ENCODE data around the gene TXNDC11. TPM values are rescaled to one million over a fixed set of nuclear protein-coding genes. Genes with fewer than 3 reads are reported as not detected.

TXNDC11 gene
- total RNA-seq, 1 donor from 2014 or later: 86.5 TPM

DNA sequence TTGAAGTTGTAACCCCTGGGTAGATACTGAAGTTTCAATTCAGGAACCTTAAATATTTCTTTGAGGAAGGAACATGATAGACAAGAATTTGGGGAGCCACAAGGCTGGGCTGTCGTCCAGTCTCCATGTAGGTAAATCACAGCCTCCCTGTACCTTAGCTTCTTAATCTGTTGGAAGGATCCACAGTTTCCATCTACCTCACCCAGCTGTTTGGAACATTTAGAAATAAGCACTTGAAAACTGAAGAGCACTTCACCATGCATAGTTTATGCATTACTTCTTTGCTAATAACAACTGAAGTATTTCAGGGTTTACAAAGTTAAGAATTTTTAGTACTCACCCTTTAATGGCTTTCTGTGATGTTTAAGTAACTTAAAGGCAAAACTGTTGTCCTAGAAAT lies 17.2 kb downstream of the TXNDC11 start:
- TF ChIP-seq, protein P1, sequence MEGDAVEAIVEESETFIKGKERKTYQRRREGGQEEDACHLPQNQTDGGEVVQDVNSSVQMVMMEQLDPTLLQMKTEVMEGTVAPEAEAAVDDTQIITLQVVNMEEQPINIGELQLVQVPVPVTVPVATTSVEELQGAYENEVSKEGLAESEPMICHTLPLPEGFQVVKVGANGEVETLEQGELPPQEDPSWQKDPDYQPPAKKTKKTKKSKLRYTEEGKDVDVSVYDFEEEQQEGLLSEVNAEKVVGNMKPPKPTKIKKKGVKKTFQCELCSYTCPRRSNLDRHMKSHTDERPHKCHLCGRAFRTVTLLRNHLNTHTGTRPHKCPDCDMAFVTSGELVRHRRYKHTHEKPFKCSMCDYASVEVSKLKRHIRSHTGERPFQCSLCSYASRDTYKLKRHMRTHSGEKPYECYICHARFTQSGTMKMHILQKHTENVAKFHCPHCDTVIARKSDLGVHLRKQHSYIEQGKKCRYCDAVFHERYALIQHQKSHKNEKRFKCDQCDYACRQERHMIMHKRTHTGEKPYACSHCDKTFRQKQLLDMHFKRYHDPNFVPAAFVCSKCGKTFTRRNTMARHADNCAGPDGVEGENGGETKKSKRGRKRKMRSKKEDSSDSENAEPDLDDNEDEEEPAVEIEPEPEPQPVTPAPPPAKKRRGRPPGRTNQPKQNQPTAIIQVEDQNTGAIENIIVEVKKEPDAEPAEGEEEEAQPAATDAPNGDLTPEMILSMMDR (IDR thresholded peaks at IDR 0.05): no peak
- Histone ChIP-seq H3K9me3 (no peaks in the 10 kb centered on the region), H3K4me1 (peaks cover 0 to 2% of the 10 kb centered on the region in 2 donors), H3K27me3 (no peaks in the 10 kb centered on the region), H3K27ac (no peak overlapping the region), H3K4me3 (no peak overlapping the region), H3K36me3 (peaks cover 44 to 77% of the 10 kb centered on the region in 2 donors)
- no peak for DNase-seq (ENCODE audit: low spot score in 2 of 2)
- intact Hi-C loops (cut with DNase I): no loop called here

DNA sequence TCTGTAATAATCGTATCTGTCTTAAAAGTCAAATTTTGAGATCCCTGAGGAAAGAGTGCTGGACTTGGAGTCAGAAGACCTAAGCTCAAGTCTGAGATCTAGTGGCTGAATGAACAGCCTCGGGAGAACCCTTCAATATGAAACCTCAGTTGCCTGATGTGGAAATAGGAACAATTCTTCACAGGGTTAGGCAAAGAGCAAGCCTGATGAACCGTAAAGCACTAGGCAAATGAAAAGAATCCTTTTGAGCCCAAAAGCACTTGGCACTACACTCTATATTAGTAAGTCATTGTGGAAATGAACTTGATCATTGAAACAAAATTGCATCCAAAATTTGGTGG lies 20.2 kb downstream of the TXNDC11 start:
- Histone ChIP-seq H3K36me3 (peaks cover 47 to 65% of the 10 kb centered on the region in 2 donors), H3K27ac (no peak overlapping the region), H3K4me1 (peaks cover 0 to 2% of the 10 kb centered on the region in 2 donors), H3K27me3 (no peaks in the 10 kb centered on the region), H3K9me3 (no peaks in the 10 kb centered on the region), H3K4me3 (no peak overlapping the region)
- DNase-seq (ENCODE audit: low spot score in 2 of 2): no peak
- intact Hi-C loops (cut with DNase I): no loop called here
- TF ChIP-seq, protein P1 (IDR thresholded peaks at IDR 0.05): no peak

DNA sequence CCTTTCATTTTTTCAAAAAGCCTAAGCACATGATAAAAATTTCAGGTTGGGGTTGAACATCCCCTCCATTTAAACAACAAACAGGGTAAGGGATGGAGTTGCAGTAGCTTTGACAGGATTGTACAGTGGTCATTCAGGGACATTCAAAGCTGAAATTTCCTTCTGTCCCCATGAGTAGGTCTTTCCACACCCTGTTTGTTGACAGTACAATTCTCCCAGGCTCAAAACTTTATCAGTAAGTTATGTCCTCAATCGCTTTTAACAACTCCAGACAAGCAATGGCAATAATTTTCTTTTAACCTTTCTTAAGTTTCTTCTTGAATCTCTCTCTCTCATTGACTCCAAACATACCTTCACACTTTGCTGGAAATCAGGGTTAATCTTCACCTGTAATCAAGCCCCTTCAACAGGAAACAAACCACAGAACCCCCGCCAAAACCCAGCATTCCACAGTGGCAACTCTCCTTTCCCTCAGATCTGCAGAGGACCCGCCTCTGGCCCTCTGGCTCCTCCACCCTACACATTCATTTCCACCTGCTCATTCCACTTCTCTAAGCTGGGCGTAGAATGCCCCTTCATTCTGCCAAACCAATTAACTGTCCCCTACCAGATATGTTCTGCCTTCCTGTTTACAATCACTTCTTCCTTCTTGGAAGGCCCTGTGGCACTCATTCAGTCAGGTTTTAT lies 20.7 kb downstream of the TXNDC11 start:
- intact Hi-C loops (cut with DNase I): no loop called here
- TF ChIP-seq, protein P1 (IDR thresholded peaks at IDR 0.05): no peak
- H3K36me3 ChIP-seq: peaks cover 47 to 65% of the 10 kb centered on the region in 2 donors

DNA sequence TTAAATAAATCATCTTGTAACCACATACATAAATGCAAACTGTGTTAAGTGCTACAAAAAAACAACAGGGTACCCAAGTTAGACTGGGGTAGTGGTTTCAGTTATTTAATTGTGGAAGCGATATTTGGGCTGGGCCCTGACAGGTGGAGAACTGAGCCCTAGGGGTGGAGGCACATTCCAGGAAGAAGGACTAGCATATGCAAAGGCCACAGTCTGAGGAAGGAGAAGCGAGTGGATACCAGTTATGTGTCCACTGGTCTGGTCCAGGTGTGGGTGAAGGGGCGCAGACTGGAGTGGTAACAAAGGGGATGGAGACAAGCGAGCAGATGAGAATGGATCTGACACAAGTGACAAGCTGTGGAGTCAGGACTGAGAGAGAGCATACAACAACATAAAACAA lies 22.9 kb downstream of the TXNDC11 start:
- H3K27me3 ChIP-seq: no peaks in the 10 kb centered on the region
- H3K4me3 ChIP-seq: no peak overlapping the region
- intact Hi-C loops (cut with DNase I): no loop called here
- H3K9me3 ChIP-seq: no peaks in the 10 kb centered on the region
- peaks cover 0 to 2% of the 10 kb centered on the region in 2 donors for H3K4me1 ChIP-seq
- TF ChIP-seq, protein P1 (IDR thresholded peaks at IDR 0.05): no peak
- H3K27ac ChIP-seq: no peak overlapping the region
- DNase-seq (ENCODE audit: low spot score in 2 of 2): no peak
- H3K36me3 ChIP-seq: peaks cover 43 to 46% of the 10 kb centered on the region in 2 donors

More for the DNA sequence above, 20.7 kb downstream of the TXNDC11 start:
- H3K27me3 ChIP-seq: no peaks in the 10 kb centered on the region
- H3K9me3 ChIP-seq: no peaks in the 10 kb centered on the region
- DNase-seq (ENCODE audit: low spot score in 2 of 2): no peak
- peaks cover 0 to 2% of the 10 kb centered on the region in 2 donors for H3K4me1 ChIP-seq
- H3K27ac ChIP-seq: no peak overlapping the region
- H3K4me3 ChIP-seq: no peak overlapping the region

DNA sequence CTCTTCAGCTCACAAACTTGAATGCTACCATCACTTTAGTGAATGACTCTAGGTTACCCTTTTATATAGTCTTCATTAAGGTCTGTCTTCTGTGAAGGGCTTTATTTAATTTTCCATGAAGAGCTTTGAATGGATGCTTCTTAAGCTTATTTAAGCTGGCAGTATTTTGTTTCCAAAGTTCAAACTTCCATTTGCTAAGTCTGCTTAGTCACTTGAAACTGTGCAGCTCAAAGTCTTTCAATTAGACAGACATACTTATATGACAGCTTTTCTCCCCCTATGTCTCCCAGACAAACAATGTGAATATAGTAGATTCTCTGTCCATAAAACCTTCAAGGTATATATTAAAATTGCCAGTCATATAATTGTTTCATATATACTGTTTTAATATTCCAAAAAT lies 23.5 kb downstream of the TXNDC11 start:
- TF ChIP-seq, protein P1 (IDR thresholded peaks at IDR 0.05): no peak
- Histone ChIP-seq H3K36me3 (peaks cover 41 to 43% of the 10 kb centered on the region in 2 donors), H3K9me3 (no peaks in the 10 kb centered on the region), H3K4me1 (peaks cover 0 to 2% of the 10 kb centered on the region in 2 donors), H3K27me3 (no peaks in the 10 kb centered on the region), H3K4me3 (no peak overlapping the region), H3K27ac (no peak overlapping the region)
- intact Hi-C loops (cut with DNase I): no loop called here
- no peak for DNase-seq (ENCODE audit: low spot score in 2 of 2)

Data from ascending aorta (tissue), 2 donors.